Measurements from ENCODE around the gene S100A14. TPM values are rescaled to one million over a fixed set of nuclear protein-coding genes. Genes with fewer than 3 reads are reported as not detected.

Gene S100A14
- total and polyA plus RNA-seq, 8 donors = 8.8 to 751 (median 51.5) TPM

DNA sequence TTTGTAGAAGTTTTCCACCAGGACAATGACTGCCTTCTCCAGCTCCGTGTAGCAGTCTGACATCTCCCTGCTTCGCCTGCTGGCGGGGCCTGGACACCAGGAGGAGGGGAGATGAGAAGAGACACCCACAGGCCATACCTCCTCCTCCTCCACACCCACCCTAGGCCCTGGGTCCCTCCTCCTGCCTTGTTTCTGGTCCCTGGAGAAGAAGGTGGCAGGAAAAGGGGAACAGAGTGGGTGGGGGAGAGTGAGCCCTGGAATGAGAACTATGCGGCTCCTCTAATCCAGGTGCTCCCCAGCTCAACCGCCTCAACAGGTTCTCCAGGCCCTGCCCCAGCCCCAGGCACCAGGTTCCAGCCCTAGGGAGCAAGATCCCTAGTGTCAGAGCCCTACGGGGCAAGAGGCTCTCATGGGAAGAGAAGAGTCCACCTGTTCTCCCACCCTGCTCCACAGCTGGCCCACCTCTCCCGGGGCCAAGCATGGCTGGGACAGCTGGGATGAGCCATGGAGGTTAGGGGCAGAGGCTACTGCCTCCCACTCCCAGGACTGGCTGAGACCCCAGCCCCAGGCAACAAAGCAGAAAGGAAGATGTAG is 7.9 kb downstream of the S100A14 start:
- DNase-seq = peak in 1 of 2 donors; percentile 63
- Histone ChIP-seq H3K4me1 (peaks cover 41 to 50% (median 45%) of the 10 kb centered on the region in 4 donors), H3K4me3 (peak overlapping the region; percentile 27 to 67 (median 34)), H3K27me3 (no peaks in the 10 kb centered on the region), H3K27ac (peak overlapping the region; percentile 68 to 90 (median 88)), H3K9me3 (no peaks in the 10 kb centered on the region), H3K36me3 (peaks cover 17 to 31% (median 30%) of the 10 kb centered on the region in 4 donors)
- intact Hi-C loops (cut with DNase I; ENCODE audit: low total_unique reads) = loop anchor here (5.0 kb wide), 1 partner anchor 36 kb away; no protein-coding TSS in a partner anchor
- TF ChIP-seq POLR2AphosphoS5 (IDR thresholded peaks at IDR 0.05) (no peak), EP300 (IDR thresholded peaks at IDR 0.05) (no peak), POLR2A (IDR thresholded peaks at IDR 0.05) (no peak)
- 65 to 79% (median 68%) methylated on average over 7 of the region's 7 CpGs for WGBS, 5 donors

- 92 to 94% (median 94%) methylated on average over 8 of the region's 8 CpGs for WGBS, 5 donors
Observed at GRCh38 chr1:153607381-153607780, 8.7 kb downstream of the S100A14 start.

GRCh38 chr1:153606194-153606593 is 9.9 kb downstream of the S100A14 start:
- TF ChIP-seq POLR2A (IDR thresholded peaks at IDR 0.05) (no peak), EP300 (IDR thresholded peaks at IDR 0.05) (no peak), CTCF (IDR thresholded peaks at IDR 0.05) (no peak), POLR2AphosphoS5 (IDR thresholded peaks at IDR 0.05) (no peak)
- WGBS, 5 donors = 90 to 97% (median 94%) methylated on average over 10 to 11 of the region's 11 CpGs
- no peaks in the 10 kb centered on the region for H3K27me3 ChIP-seq
- intact Hi-C loops (cut with DNase I; ENCODE audit: low total_unique reads) = loop anchor here (5.0 kb wide), 1 partner anchor 34 kb away; no protein-coding TSS in a partner anchor
- H3K9me3 ChIP-seq = no peaks in the 10 kb centered on the region
- no peak overlapping the region for H3K4me3 ChIP-seq
- peaks cover 17 to 31% (median 30%) of the 10 kb centered on the region in 4 donors for H3K36me3 ChIP-seq
- no peak overlapping the region for H3K27ac ChIP-seq
- DNase-seq = no peak
- H3K4me1 ChIP-seq = peaks cover 32 to 41% (median 35%) of the 10 kb centered on the region in 4 donors

More at GRCh38 chr1:153607381-153607780, 8.7 kb downstream of the S100A14 start:
- Histone ChIP-seq H3K27me3 (no peaks in the 10 kb centered on the region), H3K9me3 (no peaks in the 10 kb centered on the region), H3K4me3 (peak overlapping the region in 2 of 4 donors; percentile 34 to 67), H3K36me3 (peaks cover 17 to 31% (median 30%) of the 10 kb centered on the region in 4 donors), H3K4me1 (peaks cover 38 to 47% (median 41%) of the 10 kb centered on the region in 4 donors), H3K27ac (peak overlapping the region in 4 of 5 donors; percentile 87 to 90 (median 88))
- DNase-seq = no peak
- intact Hi-C loops (cut with DNase I; ENCODE audit: low total_unique reads) = loop anchor here (5.0 kb wide), 1 partner anchor 35 kb away; no protein-coding TSS in a partner anchor
- TF ChIP-seq EP300 (IDR thresholded peaks at IDR 0.05) = no peak
- TF ChIP-seq POLR2AphosphoS5 (IDR thresholded peaks at IDR 0.05) = no peak
- no peak for TF ChIP-seq POLR2A (IDR thresholded peaks at IDR 0.05)
- no peak for TF ChIP-seq CTCF (IDR thresholded peaks at IDR 0.05)

DNA sequence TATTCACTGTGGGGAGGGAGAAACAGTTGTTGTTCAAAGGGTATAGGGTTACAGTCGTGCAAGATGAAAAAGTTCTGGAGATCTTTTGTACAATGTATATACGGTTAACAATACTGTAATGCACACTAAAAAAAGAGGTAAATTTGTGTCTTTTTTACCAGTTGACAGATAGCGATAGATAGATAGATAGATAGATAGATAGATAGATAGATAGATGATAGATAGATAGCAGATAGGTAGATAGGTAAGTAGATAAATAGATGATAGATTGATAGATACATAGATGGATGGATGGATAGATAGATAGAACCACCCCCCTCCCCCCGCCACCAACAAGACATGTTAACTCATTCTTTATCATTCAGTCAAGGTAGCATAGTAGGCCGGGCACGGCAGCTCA is 13.4 kb downstream of the S100A14 start:
- no peaks in the 10 kb centered on the region for H3K27me3 ChIP-seq
- H3K4me1 ChIP-seq = peaks cover 0 to 6% (median under 1%) of the 10 kb centered on the region in 4 donors
- WGBS, 5 donors = 85 to 92% (median 90%) methylated on average over 6 of the region's 6 CpGs
- TF ChIP-seq POLR2AphosphoS5 (IDR thresholded peaks at IDR 0.05) (no peak), POLR2A (IDR thresholded peaks at IDR 0.05) (no peak), CTCF (IDR thresholded peaks at IDR 0.05) (no peak), EP300 (IDR thresholded peaks at IDR 0.05) (no peak)
- peaks cover 16 to 28% (median 27%) of the 10 kb centered on the region in 4 donors for H3K36me3 ChIP-seq
- no peaks in the 10 kb centered on the region for H3K9me3 ChIP-seq
- H3K27ac ChIP-seq = no peak overlapping the region
- intact Hi-C loops (cut with DNase I; ENCODE audit: low total_unique reads) = no loop called here
- no peak for DNase-seq
- H3K4me3 ChIP-seq = no peak overlapping the region

GRCh38 chr1:153599847-153600246 is 16.3 kb downstream of the S100A14 start:
- no peaks in the 10 kb centered on the region for H3K36me3 ChIP-seq
- H3K4me3 ChIP-seq = no peak overlapping the region
- 88 to 93% (median 89%) methylated on average over 7 of the region's 7 CpGs for WGBS, 5 donors
- H3K27ac ChIP-seq = no peak overlapping the region
- no peak for TF ChIP-seq CTCF (IDR thresholded peaks at IDR 0.05)
- no peak for TF ChIP-seq POLR2AphosphoS5 (IDR thresholded peaks at IDR 0.05)
- TF ChIP-seq POLR2A (IDR thresholded peaks at IDR 0.05) = no peak
- no peak for TF ChIP-seq EP300 (IDR thresholded peaks at IDR 0.05)
- H3K9me3 ChIP-seq = no peaks in the 10 kb centered on the region
- no peaks in the 10 kb centered on the region for H3K27me3 ChIP-seq
- intact Hi-C loops (cut with DNase I; ENCODE audit: low total_unique reads) = no loop called here
- no peaks in the 10 kb centered on the region for H3K4me1 ChIP-seq
- DNase-seq = no peak

All from stomach (tissue), 9 donors.